AG04449 (cell line): ENCODE data around the gene CPNE6.

Experiments used
- CTCF ChIA-PET: fragments of 350-600 bp; formaldehyde crosslinking; extraction: SDS; loops from one replicate; lab custom pipeline; 2021; ENCODE audit warnings: antibody characterized with exemption; lab: Yijun Ruan, JAX
- POLR2A ChIA-PET: fragments of 400-600, 350-600 bp; formaldehyde crosslinking; extraction: SDS; loops from one replicate; lab custom pipeline; 2020; ENCODE audit warnings: antibody characterized with exemption, inconsistent platforms; lab: Yijun Ruan, JAX
- DNase-seq: peaks from one replicate; pipeline ENCODE4 v3.0.0-alpha.2; 2010; ENCODE audit warnings: low read depth, low spot score
- H3K4me3 ChIP-seq: 2 replicates; pipeline ENCODE4 v1.5.1; 2011; ENCODE audit warnings: low read depth, mild to moderate bottlenecking, control low read depth, low read length
- TF ChIP-seq, protein P1 (sequence below): IDR thresholded peaks from one replicate; pipeline ENCODE4 v1.5.1; 2011; ENCODE audit warnings: mild to moderate bottlenecking, moderate library complexity, low read length, control low read depth, inconsistent platforms; ENCODE audit not compliant: insufficient read depth; ENCODE audit errors: missing control alignments

Gene CPNE6

DNA sequence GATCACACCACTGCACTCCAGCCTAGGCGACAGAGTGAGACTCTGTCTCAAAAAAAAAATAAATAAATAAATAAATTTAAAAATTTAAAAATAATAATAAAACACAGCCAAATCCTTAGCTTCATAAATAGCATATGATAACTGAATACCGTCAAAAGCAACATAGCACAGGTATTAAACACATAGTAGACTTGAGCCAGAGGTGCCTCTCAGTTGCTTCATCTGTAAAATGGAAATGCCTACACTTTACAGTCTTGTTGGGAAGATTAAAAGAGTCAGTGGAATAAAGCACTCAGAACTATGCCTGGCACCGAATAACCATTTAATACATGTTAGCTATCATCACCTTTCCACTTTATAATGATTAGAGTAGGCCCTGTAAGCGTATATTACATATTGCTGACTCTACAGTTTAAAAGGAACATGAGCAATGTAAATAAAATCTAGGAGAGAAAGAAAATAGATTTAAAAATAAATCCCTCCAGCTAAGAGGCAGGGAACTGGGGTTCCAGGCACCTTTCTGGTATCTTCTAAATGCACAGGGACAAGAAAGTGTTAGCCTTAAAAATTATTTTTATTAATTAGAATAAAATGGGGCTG lies 35.4 kb downstream of the CPNE6 start:
- POLR2A ChIA-PET: interaction anchor here (2.1 to 3.9 kb wide), 3 partner anchors 7 to 49 kb away, joined by 8 to 24 read pairs (median 20); partner anchors contain the start of genes DCAF11, NRL and PCK2
- no peak for DNase-seq
- TF ChIP-seq, protein P1, sequence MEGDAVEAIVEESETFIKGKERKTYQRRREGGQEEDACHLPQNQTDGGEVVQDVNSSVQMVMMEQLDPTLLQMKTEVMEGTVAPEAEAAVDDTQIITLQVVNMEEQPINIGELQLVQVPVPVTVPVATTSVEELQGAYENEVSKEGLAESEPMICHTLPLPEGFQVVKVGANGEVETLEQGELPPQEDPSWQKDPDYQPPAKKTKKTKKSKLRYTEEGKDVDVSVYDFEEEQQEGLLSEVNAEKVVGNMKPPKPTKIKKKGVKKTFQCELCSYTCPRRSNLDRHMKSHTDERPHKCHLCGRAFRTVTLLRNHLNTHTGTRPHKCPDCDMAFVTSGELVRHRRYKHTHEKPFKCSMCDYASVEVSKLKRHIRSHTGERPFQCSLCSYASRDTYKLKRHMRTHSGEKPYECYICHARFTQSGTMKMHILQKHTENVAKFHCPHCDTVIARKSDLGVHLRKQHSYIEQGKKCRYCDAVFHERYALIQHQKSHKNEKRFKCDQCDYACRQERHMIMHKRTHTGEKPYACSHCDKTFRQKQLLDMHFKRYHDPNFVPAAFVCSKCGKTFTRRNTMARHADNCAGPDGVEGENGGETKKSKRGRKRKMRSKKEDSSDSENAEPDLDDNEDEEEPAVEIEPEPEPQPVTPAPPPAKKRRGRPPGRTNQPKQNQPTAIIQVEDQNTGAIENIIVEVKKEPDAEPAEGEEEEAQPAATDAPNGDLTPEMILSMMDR: no peak
- CTCF ChIA-PET: interaction anchor here (1.0 to 7.7 kb wide), 11 partner anchors 11 to 54 kb away, joined by 3 to 247 read pairs (median 19); partner anchors contain the start of genes IRF9, PCK2, PSME1 and PSME2
- no peak overlapping the region for H3K4me3 ChIP-seq

DNA sequence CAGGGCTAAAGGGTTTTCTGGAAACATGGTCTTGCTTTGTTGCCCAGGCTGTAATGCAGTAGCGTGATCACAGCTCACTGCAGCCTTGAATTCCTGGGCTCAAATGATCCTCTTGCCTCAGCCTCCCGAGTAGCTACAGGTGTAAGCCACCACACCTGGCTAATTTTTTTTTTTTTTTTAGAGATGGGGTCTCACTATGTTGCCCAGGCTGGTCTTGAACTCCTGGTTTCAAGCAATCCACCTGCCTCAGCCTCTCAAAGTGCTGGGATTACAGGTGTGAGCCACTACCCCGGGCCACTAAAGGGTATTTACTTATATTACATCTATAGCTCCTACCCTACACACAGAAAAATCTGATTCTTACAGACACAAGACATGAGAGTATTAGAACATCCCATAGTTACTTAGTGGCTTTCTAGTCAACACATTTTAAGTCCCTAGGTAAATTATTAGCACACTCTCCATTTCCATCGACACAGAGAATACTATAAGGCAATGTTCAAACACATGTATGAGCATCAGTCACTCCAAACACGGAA lies 37.0 kb downstream of the CPNE6 start:
- ChIA-PET CTCF (interaction anchor here (0.7 to 7.7 kb wide), 24 partner anchors 8 to 200 kb away, joined by 3 to 247 read pairs (median 9); partner anchors contain the start of genes CIDEB, IRF9, PCK2 and PSME1), POLR2A (interaction anchor here (0.6 to 3.9 kb wide), 6 partner anchors 11 to 464 kb away, joined by 3 to 24 read pairs (median 4); partner anchors contain the start of gene PCK2)
- TF ChIP-seq, protein P1: no peak
- no peak overlapping the region for H3K4me3 ChIP-seq
- no peak for DNase-seq

DNA sequence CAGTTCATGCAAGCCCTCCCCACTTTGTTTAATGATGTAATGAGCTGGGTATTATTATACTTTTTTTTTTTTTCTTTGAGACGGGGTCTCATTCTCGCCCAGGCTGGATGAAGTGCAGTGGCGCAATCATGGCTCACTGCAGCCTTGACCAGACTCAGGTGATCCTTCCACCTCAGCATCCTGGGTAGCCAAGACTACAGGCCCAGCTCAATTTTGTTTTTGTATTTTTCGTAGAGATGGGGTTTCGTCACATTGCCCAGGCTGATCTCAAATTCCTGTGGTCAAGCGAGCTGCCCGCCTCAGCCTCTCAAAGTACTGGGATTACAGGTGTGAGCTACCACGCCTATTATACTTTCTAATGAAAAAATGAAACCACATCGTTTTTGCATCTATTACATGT lies 38.7 kb downstream of the CPNE6 start:
- CTCF ChIA-PET: interaction anchor here (0.8 to 7.7 kb wide), 13 partner anchors 10 to 187 kb away, joined by 3 to 247 read pairs (median 15); partner anchors contain the start of genes CARMIL3, EMC9, IRF9 and PCK2
- POLR2A ChIA-PET: no interaction called here
- H3K4me3 ChIP-seq: no peak overlapping the region
- TF ChIP-seq, protein P1: no peak
- DNase-seq: no peak

DNA sequence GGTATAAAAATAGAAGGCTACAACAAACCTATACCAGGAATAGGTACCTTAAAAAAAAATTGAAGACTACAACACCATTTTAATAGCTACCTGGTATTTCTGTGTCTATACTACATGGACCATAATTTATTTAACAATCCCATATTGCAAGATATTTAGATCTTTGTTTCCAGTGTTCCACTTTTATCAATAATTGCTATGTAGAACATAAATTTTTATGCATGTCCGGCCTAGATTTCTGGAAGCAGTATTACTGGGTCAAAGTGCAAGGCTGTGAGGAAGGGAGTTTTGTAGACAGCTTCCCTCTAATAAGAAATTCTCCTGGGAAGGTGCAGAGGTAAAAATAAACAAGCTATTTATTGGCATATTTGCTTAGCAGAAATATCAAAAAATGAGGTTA lies 39.2 kb downstream of the CPNE6 start:
- TF ChIP-seq, protein P1: no peak
- ChIA-PET POLR2A (no interaction called here), CTCF (interaction anchor here (0.8 to 7.7 kb wide), 13 partner anchors 8 to 187 kb away, joined by 3 to 247 read pairs (median 15); partner anchors contain the start of genes CARMIL3, EMC9, IRF9 and PCK2)
- no peak overlapping the region for H3K4me3 ChIP-seq
- no peak for DNase-seq

DNA sequence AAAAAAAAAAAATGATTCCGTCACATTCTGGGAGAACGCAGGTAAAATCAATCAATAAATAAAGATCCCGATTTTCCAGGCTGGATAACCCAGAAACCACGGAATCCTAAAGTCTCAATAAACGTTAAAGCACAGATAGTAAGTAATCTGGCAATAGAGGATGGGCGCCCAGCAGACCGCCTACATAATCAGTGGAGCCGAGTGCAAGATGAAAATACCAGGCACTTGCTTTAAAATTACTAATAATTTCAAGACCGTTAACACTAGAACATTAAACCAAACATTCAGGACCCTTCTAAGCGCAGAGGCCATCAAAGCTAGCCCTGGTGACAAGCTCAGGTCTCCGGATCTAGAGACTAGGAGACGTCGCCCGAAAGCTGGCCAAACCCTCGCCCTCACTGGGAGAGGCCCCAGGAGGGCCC lies 42.0 kb downstream of the CPNE6 start:
- ChIA-PET CTCF (interaction anchor here (0.6 to 4.7 kb wide), 9 partner anchors 16 to 194 kb away, joined by 3 to 30 read pairs (median 3); partner anchors contain the start of genes CIDEB, IRF9 and RABGGTA), POLR2A (interaction anchor here (1.5 to 2.6 kb wide), 6 partner anchors 8 to 55 kb away, joined by 4 to 44 read pairs (median 8); partner anchors contain the start of genes PCK2, PSME2 and RNF31)
- TF ChIP-seq, protein P1: no peak
- DNase-seq: no peak
- H3K4me3 ChIP-seq: peak overlapping the region; percentile 73
